Measurements from ENCODE around the gene ARHGDIB. TPM values are rescaled to one million over a fixed set of nuclear protein-coding genes. Genes with fewer than 3 reads are reported as not detected.

Gene ARHGDIB
- total RNA-seq, 1 donor from 2014 or later, result 272 TPM

- DNase-seq (ENCODE audit: extremely low read depth, low read depth, low spot score), result no peak
Measured at GRCh38 chr12:14902465-14902864, 58.9 kb downstream of the ARHGDIB start.

- no peak for DNase-seq (ENCODE audit: extremely low read depth, low read depth, low spot score)
Measured at GRCh38 chr12:14901228-14901562, 60.2 kb downstream of the ARHGDIB start.

- no peak for DNase-seq (ENCODE audit: extremely low read depth, low read depth, low spot score)
Measured at GRCh38 chr12:14900521-14901227, 60.7 kb downstream of the ARHGDIB start.

- DNase-seq (ENCODE audit: extremely low read depth, low read depth, low spot score), result no peak
Measured at GRCh38 chr12:14896521-14897169, 64.8 kb downstream of the ARHGDIB start.

- DNase-seq (ENCODE audit: extremely low read depth, low read depth, low spot score), result no peak
Measured at GRCh38 chr12:14893506-14894250, 67.7 kb downstream of the ARHGDIB start.

- DNase-seq (ENCODE audit: extremely low read depth, low read depth, low spot score), result no peak
Measured at GRCh38 chr12:14892726-14893505, 68.5 kb downstream of the ARHGDIB start.

Other genes with a start within 250 kb of the ARHGDIB start
- 21.6 and 24.1 TPM in 2 replicates for gene WBP11, start 158.1 kb downstream of the ARHGDIB start, total RNA-seq
- 0.24 and 2.1 TPM in 2 replicates for gene C12orf60, start 157.9 kb downstream of the ARHGDIB start, total RNA-seq
- gene SMCO3, start 147.4 kb downstream of the ARHGDIB start, total RNA-seq, result 0.05 and 0.12 TPM in 2 replicates
- gene ART4, start 118.1 kb downstream of the ARHGDIB start, total RNA-seq, result 0.29 and 1.8 TPM in 2 replicates
- gene MGP, start 75.7 kb downstream of the ARHGDIB start, total RNA-seq, result 2.6 and 9.1 TPM in 2 replicates
- not detected in 2 replicates for gene ERP27, start 23.1 kb downstream of the ARHGDIB start, total RNA-seq
- gene PDE6H, start 11.4 kb upstream of the ARHGDIB start, total RNA-seq, result not detected in 2 replicates